Activated T-helper 1 cell treated with anti-CD3 and anti-CD28 coated beads, Interleukin-12 subunit alpha, Interleukin-12 subunit beta, Interleukin-2, Interleukin-4 antibody, amounts not matched to agents 30 ng/mL and 10 ng/mL and 1 ng/mL, durations not matched to agents 14 hours and 24 hours and 36 hours (primary cell): ENCODE measurements around the gene FGF11. TPM values are rescaled to one million over a fixed set of nuclear protein-coding genes. Genes with fewer than 3 reads are reported as not detected.
"Not testable (repeated sequence)": the region's sequence is repeated elsewhere in the genome, so short reads cannot be mapped to it uniquely, and the experiment has no call there.

Experiments used
- DNase-seq: peaks from one replicate; pipeline ENCODE4 v3.0.0; 2021; ENCODE audit warnings: low spot score
- H3K27ac Mint-ChIP-seq: one replicate; pipeline ENCODE4 v1.8.0; 2021; ENCODE audit warnings: mild to moderate bottlenecking, mixed read lengths
- H3K27me3 Mint-ChIP-seq: one replicate; pipeline ENCODE4 v1.8.0; 2022; ENCODE audit warnings: mild to moderate bottlenecking, moderate library complexity, mixed read lengths; ENCODE audit not compliant: insufficient read depth
- H3K36me3 Mint-ChIP-seq: one replicate; pipeline ENCODE4 v1.8.0; 2021; ENCODE audit warnings: low read depth, mixed read lengths
- H3K4me1 Mint-ChIP-seq: one replicate; pipeline ENCODE4 v1.8.0; 2021; ENCODE audit warnings: low read depth, mixed read lengths
- H3K4me3 Mint-ChIP-seq: one replicate; pipeline ENCODE4 v1.8.0; 2021; ENCODE audit warnings: mild to moderate bottlenecking, moderate library complexity, mixed read lengths
- H3K9me3 Mint-ChIP-seq: one replicate; pipeline ENCODE4 v1.8.0; 2021; ENCODE audit warnings: mixed read lengths
- intact Hi-C: fragments of 100-400 bp; cut with micrococcal nuclease; formaldehyde crosslinking; loops from one replicate; pipeline ENCODE4 v1.15.1; 2024
- total RNA-seq: library from RNA; stranded (reverse); gene quantifications from 2 replicates; pipeline ENCODE4 v1.2.3, GENCODE V29; 2022

The FGF11 gene
- total RNA-seq, 1 donor from 2014 or later = 6.4 TPM

GRCh38 chr17:7462474-7463371 lies 23.4 kb downstream of the FGF11 start:
- no peak overlapping the region for H3K4me3 Mint-ChIP-seq
- H3K27me3 Mint-ChIP-seq = no peaks in the 10 kb centered on the region
- H3K36me3 Mint-ChIP-seq = peaks cover 17% of the 10 kb centered on the region
- no peak for DNase-seq
- intact Hi-C loops = no loop called here
- peaks cover 7% of the 10 kb centered on the region for H3K4me1 Mint-ChIP-seq
- H3K27ac Mint-ChIP-seq = no peak overlapping the region
- H3K9me3 Mint-ChIP-seq = no peaks in the 10 kb centered on the region

GRCh38 chr17:7463372-7463846 lies 24.1 kb downstream of the FGF11 start:
- intact Hi-C loops = no loop called here
- peaks cover 6% of the 10 kb centered on the region for H3K4me1 Mint-ChIP-seq
- no peak overlapping the region for H3K4me3 Mint-ChIP-seq
- no peaks in the 10 kb centered on the region for H3K9me3 Mint-ChIP-seq
- DNase-seq = no peak
- no peaks in the 10 kb centered on the region for H3K27me3 Mint-ChIP-seq
- H3K36me3 Mint-ChIP-seq = peaks cover 17% of the 10 kb centered on the region
- no peak overlapping the region for H3K27ac Mint-ChIP-seq

- no peak for DNase-seq
- H3K4me3 Mint-ChIP-seq = no peak overlapping the region
- H3K9me3 Mint-ChIP-seq = no peaks in the 10 kb centered on the region
- H3K27me3 Mint-ChIP-seq = no peaks in the 10 kb centered on the region
- H3K27ac Mint-ChIP-seq = no peak overlapping the region
- intact Hi-C loops = no loop called here
- H3K36me3 Mint-ChIP-seq = peaks cover 15% of the 10 kb centered on the region
- H3K4me1 Mint-ChIP-seq = peaks cover 6% of the 10 kb centered on the region
Measured at GRCh38 chr17:7464081-7464480, 24.8 kb downstream of the FGF11 start.

- DNase-seq = no peak
- intact Hi-C loops = no loop called here
- H3K36me3 Mint-ChIP-seq = peaks cover 8% of the 10 kb centered on the region
- H3K4me1 Mint-ChIP-seq = peaks cover 6% of the 10 kb centered on the region
- no peak overlapping the region for H3K27ac Mint-ChIP-seq
- no peak overlapping the region for H3K4me3 Mint-ChIP-seq
- H3K9me3 Mint-ChIP-seq = no peaks in the 10 kb centered on the region
- H3K27me3 Mint-ChIP-seq = no peaks in the 10 kb centered on the region
Measured at GRCh38 chr17:7465597-7466275, 26.4 kb downstream of the FGF11 start.

- peak overlapping the region; percentile 52 for H3K27ac Mint-ChIP-seq
- peaks cover 4% of the 10 kb centered on the region for H3K36me3 Mint-ChIP-seq
- no peaks in the 10 kb centered on the region for H3K9me3 Mint-ChIP-seq
- peaks cover 7% of the 10 kb centered on the region for H3K4me1 Mint-ChIP-seq
- intact Hi-C loops = no loop called here
- H3K27me3 Mint-ChIP-seq = no peaks in the 10 kb centered on the region
- H3K4me3 Mint-ChIP-seq = no peak overlapping the region
- no peak for DNase-seq
Measured at GRCh38 chr17:7466318-7466638, 27.0 kb downstream of the FGF11 start.

GRCh38 chr17:7466639-7467341 lies 27.5 kb downstream of the FGF11 start:
- no peak overlapping the region for H3K4me3 Mint-ChIP-seq
- H3K27me3 Mint-ChIP-seq = no peaks in the 10 kb centered on the region
- peaks cover 4% of the 10 kb centered on the region for H3K36me3 Mint-ChIP-seq
- intact Hi-C loops = no loop called here
- peak overlapping the region; percentile 52 for H3K27ac Mint-ChIP-seq
- no peaks in the 10 kb centered on the region for H3K9me3 Mint-ChIP-seq
- H3K4me1 Mint-ChIP-seq = peaks cover 12% of the 10 kb centered on the region
- no peak for DNase-seq

GRCh38 chr17:7467498-7467897 lies 28.2 kb downstream of the FGF11 start:
- Mint-ChIP-seq H3K27me3 (no peaks in the 10 kb centered on the region), H3K4me1 (peaks cover 17% of the 10 kb centered on the region), H3K9me3 (no peaks in the 10 kb centered on the region), H3K27ac (no peak overlapping the region), H3K36me3 (peaks cover 4% of the 10 kb centered on the region), H3K4me3 (no peak overlapping the region)
- no peak for DNase-seq
- intact Hi-C loops = no loop called here

- no peaks in the 10 kb centered on the region for H3K27me3 Mint-ChIP-seq
- peaks cover 17% of the 10 kb centered on the region for H3K4me1 Mint-ChIP-seq
- H3K36me3 Mint-ChIP-seq = peaks cover 2% of the 10 kb centered on the region
- intact Hi-C loops = no loop called here
- no peaks in the 10 kb centered on the region for H3K9me3 Mint-ChIP-seq
- H3K4me3 Mint-ChIP-seq = no peak overlapping the region
- H3K27ac Mint-ChIP-seq = no peak overlapping the region
- no peak for DNase-seq
Measured at GRCh38 chr17:7468290-7468689, 29.0 kb downstream of the FGF11 start.

- no peaks in the 10 kb centered on the region for H3K9me3 Mint-ChIP-seq
- no peaks in the 10 kb centered on the region for H3K27me3 Mint-ChIP-seq
- DNase-seq = no peak
- H3K27ac Mint-ChIP-seq = no peak overlapping the region
- intact Hi-C loops = no loop called here
- peaks cover 17% of the 10 kb centered on the region for H3K4me1 Mint-ChIP-seq
- peaks cover 2% of the 10 kb centered on the region for H3K36me3 Mint-ChIP-seq
- H3K4me3 Mint-ChIP-seq = no peak overlapping the region
Measured at GRCh38 chr17:7468804-7469389, 29.6 kb downstream of the FGF11 start.

GRCh38 chr17:7469843-7470242 lies 30.5 kb downstream of the FGF11 start:
- DNase-seq, H3K36me3 Mint-ChIP-seq, H3K9me3 Mint-ChIP-seq, intact Hi-C loops, H3K4me3 Mint-ChIP-seq, H3K27ac Mint-ChIP-seq, H3K27me3 Mint-ChIP-seq: not testable (repeated sequence)
- H3K4me1 Mint-ChIP-seq = peaks cover 17% of the 10 kb centered on the region

GRCh38 chr17:7470457-7470973 lies 31.2 kb downstream of the FGF11 start:
- H3K36me3 Mint-ChIP-seq, H3K27ac Mint-ChIP-seq, DNase-seq, H3K27me3 Mint-ChIP-seq, intact Hi-C loops, H3K4me3 Mint-ChIP-seq, H3K9me3 Mint-ChIP-seq: not testable (repeated sequence)
- peaks cover 17% of the 10 kb centered on the region for H3K4me1 Mint-ChIP-seq

- no peak overlapping the region for H3K27ac Mint-ChIP-seq
- H3K4me3 Mint-ChIP-seq = no peak overlapping the region
- no peaks in the 10 kb centered on the region for H3K9me3 Mint-ChIP-seq
- no peak for DNase-seq
- H3K4me1 Mint-ChIP-seq = peaks cover 26% of the 10 kb centered on the region
- intact Hi-C loops = no loop called here
- no peaks in the 10 kb centered on the region for H3K36me3 Mint-ChIP-seq
- H3K27me3 Mint-ChIP-seq = no peaks in the 10 kb centered on the region
Measured at GRCh38 chr17:7471729-7472128, 32.4 kb downstream of the FGF11 start.
